Kidney glomerular epithelial cell (primary cell): ENCODE results near the gene NDRG3.
A peak's percentile ranks its signal among the peaks of the same experiment; 100 is the strongest.

Experiments used
- DNase-seq: peaks from one replicate; lab custom pipeline; 2025; lab: John Stamatoyannopoulos, UW

Gene NDRG3

DNA sequence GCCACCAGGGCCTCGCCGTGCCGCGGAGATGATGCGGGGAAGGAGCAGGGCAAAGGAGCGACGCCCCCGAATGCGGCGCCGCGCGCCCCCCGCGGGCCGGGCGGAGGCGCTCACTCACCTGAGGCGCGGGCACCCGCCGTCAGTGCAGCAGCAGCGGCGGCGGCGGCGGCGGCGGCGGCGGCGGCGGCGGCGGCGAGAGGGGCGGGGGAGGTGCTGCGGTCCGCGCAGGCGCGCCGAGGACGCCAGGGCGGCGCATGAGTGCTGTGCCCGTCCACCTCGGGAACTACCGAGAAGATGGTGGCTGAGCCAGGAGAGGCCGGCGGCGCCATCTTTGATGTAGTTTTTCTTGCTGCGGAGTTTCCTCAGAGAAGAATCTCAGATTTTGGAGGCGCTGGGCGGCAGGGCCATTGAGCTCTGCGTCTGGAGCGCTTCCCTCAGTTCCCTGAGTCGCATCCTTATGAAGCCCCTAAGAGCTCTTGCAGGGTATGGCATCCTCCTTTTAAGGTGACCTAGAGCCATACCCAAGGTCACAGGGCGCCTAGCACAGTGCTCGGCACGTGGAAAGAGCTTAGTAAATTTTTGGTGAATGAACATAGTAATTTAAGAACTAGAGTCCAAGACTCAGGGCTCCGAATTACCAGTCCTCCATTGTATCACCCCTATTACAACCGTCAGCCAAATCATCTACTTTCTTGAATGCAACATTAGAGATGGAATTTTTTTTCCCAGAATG is at the start of gene NDRG3:
Gene NDRG3 (minus strand): TSS at position 164 of the 733 bp plus-strand sequence. CDS start 24,355 bp downstream, outside the sequence.
- DNase-seq: peak; percentile 83

DNA sequence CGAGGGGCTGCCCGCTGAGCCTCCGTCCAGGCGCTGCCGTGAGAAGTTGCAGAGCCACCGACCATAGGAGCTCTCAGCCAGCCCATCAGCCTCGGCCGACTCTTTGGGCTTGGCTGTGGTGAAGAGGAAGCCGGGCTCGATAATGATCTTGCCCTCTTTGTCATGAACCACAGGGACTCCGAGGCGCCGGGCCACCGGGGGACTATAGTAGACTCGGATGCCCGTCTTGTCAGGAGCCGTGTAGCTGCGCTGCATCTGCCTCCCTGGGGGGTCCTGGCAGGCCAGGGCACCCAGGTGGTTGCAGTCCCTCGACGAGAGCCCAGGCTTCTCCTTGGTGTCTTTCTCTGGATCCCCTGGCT is 48.2 kb upstream of the NDRG3 start:
- no peak for DNase-seq

DNA sequence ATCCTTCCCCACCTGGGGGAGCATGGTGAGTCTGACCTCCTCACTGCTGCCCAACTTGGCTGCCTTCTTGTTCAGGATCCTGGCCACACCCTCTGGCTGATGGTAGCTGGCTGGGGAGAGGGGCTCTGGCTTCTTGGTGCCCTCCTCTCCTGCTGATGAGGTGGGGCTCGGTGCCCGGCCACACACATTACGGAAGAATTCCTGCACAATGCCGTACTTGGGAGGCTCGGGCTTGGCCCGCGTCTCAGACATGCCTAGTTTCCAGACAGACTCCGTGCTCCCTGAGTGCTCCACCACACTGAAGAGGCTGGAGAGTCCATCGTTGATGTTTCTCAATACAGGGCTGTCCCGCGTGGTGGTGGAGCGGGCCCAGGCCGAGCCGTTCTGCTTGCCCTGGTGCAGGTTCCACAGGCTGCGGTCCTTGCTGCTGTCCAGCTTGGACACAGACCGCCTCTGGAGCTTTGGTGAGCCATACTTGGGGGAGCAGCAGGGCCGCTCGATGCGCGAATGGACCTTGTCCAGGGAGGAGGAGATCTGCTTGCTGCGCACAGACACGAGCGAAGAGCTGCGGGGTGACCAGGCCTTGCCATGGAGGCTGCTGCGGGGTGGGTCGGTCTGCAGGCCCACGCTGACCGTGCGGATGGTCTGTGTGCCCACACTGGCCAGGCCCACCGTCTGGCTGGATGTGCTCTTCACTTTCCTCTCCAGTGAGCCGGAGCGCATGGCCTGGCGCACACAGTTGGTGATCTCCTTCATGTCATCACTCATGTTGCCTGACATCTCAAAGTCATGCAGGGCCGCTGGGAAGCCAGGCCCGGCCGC is 47.6 kb upstream of the NDRG3 start:
- no peak for DNase-seq

GRCh38 chr20:36792422-36792821 is 46.5 kb upstream of the NDRG3 start:
- peak; percentile 88 for DNase-seq

DNA sequence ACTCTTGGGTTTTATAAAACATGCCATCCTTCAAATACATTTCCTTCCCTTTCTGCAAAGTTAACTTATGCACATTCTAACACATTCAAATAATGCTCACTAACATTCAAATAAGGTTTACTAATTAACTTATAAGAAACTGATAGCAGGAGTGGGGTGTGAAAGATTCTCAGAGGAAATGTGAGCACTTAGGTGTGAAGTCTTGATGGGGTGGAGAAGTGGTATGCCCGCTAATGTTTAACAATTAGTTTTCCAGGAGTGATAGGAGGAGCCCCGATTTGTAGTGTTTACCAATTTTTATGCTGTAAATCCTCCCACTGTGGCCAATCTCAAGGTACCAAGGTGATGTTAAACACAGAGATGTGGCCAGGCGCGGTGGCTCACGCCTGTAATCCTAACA is 46.0 kb upstream of the NDRG3 start:
- DNase-seq: no peak

DNA sequence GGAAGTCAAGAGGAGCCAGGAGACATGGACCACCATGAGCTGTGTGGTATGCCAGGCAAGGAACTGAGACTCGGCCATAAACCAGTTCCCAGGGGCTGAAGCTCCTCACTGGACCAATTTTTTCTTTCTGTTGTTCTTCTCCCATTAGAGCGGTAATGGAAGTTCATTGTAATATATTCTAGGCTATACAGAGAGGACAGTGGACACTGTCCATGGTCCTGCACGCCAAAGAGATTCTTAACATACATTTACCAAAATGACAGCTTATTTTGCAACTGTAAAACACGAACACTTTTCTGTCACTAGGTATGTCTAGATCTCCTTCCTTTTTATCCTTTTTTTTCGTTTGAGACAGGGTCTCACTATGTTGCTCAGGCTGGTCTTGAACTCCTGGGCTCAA is 40.8 kb upstream of the NDRG3 start:
- DNase-seq: no peak

- no peak for DNase-seq
Observed at GRCh38 chr20:36786246-36786645, 40.4 kb upstream of the NDRG3 start.

DNA sequence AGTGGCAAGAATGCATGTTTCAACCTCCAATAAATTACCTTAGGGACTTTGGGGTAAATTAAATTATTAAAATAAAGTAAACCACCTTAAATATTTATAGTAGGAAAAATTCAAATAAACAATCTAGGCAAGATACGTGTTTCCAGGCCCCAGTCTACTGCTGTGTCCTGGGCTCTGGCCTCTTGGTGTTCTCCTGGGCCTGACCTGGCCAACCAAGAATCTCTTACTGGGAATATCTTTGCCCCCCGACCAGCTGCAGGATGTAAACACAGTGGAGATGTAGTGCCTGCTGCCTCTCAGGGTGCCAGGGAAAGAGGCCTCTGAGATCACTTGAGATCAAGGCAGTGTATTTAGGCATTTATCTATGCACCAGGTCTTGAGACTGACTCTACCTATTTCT is 39.4 kb upstream of the NDRG3 start:
- no peak for DNase-seq

- DNase-seq: no peak
Observed at GRCh38 chr20:36784900-36785299, 39.0 kb upstream of the NDRG3 start.

GRCh38 chr20:36784116-36784515 is 38.2 kb upstream of the NDRG3 start:
- no peak for DNase-seq

- no peak for DNase-seq
Observed at GRCh38 chr20:36779656-36780025, 33.8 kb upstream of the NDRG3 start.

GRCh38 chr20:36778831-36779655 is 33.2 kb upstream of the NDRG3 start:
- DNase-seq: no peak

DNA sequence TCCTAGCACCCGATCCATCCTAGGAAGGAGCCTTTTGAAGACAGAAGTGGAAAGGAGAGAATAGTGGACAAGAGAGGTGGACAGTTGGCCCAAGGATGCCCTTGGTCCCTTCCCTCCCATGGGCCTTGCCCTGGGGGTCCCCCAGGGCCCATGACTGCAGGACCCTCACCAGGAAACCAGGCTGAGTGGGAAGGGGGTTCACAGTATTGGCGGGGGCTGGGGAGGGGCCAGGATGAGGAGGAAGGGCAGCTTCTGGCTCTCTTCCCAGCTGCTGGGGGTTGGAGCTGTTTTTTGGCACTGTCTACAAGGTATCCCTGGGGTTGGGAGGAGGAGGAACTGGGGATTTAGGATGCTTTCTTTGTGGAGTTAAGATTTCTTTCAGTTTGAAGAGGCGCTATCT is 31.7 kb upstream of the NDRG3 start:
- DNase-seq: no peak

DNA sequence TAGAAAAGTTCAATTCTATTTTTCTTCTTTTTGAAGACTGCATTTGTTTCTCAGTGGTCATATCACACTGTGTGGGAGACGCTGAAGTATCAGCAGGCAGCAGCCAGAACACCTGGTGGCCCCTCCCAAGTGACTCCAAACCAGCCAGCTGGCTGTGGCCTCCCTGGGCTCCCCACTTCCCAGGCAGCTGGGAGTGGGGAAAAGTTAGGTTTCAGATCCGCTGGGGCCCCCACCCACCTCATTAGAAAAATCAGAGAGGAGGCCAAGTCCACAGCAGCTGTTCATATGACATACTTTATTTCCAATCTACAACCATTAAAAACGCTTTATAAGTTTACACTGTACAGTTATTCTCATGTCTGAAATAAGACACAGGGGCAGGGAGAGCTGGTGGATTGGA is 31.3 kb upstream of the NDRG3 start:
- no peak for DNase-seq

DNA sequence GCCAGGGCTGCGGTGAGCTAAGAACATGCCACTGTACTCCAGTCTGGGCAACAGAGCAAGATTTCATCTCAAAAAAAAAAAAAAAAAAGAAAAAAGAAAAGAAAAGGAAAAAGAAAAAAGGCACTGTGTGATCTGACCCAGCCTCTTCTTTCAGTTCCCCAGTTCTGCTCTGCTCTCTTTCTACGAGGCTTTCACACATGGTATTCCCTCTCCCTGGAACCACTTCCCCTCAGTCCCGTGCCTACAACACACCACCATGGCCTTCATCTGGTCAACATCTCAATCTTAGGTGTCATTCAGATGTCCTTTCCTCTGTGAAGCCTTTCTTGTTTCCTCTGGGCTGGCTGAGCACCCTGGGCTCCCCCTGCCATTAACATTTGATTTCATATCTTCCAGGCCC is 29.9 kb upstream of the NDRG3 start:
- no peak for DNase-seq

- DNase-seq: no peak
Observed at GRCh38 chr20:36775196-36775595, 29.3 kb upstream of the NDRG3 start.

DNA sequence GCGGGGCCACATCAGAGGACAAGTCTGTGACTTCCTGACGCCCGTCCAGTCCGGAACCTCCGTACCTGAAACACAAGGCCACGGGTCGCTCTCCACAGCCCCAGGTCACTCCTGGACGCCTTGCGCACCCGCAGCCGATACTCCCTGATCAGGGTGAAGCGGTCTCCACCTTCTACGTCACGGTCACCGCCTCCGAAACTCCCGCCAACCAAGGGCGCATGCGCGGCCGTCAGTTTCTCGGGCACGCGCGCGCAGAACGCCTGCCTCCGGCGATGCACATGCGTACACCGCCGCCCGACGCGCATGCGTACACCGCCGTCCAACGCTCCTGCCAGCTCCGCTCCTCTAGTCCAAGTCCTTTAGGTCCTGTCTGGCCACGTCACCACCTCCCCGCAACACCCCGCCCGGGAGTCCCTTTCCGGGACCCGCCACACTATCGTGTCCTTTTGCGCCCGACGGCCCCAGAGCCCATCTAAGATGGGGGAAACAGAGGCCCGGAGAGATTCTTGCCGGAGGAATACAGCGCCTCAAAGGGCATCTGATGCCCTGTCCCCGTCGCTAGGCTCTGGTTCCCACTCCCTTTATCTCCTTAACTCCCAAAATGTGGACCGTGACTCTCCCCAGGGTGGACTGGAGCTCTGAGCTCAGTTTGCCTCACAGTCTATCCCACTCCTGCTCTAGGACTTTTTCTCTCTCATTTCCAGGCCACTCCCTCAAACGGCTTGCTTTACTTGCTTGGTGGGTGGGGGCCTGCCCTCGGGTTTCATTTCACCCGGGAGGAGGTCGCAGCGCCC is 27.9 kb upstream of the NDRG3 start, which contains the start of gene DSN1:
Gene DSN1 (minus strand): TSS at position 167 of the 794 bp plus-strand sequence. CDS start 2,305 bp downstream, outside the sequence.
- DNase-seq: peak; percentile 95

- DNase-seq: no peak
Observed at GRCh38 chr20:36773107-36773596, 27.3 kb upstream of the NDRG3 start.

DNA sequence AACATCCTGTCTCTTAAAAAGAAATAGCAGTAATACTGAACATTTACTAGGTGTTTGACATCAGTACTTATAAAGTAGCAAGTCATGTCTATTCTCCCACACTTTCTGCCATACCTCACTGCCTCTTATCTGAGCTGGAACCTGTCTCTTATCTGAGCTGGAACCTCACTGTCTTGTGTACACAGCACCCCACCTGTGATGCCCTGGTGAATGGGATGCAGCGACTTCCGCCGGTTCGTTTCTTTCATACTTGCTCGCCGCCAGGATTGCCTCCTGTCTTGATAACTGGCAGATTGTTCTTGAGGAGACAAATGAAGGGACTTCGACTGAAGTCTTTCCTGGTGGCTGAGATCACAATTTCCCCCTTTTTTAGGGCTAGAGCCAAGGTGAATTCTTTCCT is 24.8 kb upstream of the NDRG3 start:
- no peak for DNase-seq

- DNase-seq: no peak
Observed at GRCh38 chr20:36768768-36769430, 23.0 kb upstream of the NDRG3 start.

DNA sequence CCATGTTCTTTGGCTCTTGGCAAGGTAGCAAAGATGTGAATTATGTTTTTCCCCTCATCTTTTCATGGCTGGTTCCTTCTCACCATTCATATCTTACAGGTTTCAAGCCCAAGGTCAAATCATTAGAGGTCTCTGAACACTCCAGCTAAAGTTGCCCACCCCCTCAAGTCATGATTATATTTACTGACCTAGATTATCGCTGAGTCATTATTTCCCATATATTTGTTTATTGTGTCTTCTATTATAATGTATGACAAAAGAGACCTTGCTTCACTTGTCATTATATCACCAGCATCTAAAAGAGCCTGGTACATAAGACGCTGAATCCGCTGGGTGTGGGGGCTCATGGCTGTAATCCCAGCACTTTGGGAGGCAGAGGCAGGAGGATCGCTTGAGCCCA is 15.2 kb upstream of the NDRG3 start:
- DNase-seq: no peak
